ENCODE measurements around the gene CDKN1B. TPM values are rescaled to one million over a fixed set of nuclear protein-coding genes. Genes with fewer than 3 reads are reported as not detected.

CDKN1B gene
- total and polyA plus RNA-seq, 2 of the 13 experiments (the other 11 are each of a cell fraction or from before 2014, with no cell fraction given) = 20.1 to 37.2 TPM

GRCh38 chr12:12721176-12721751 lies 4.1 kb downstream of the CDKN1B start:
- CTCF ChIA-PET (ENCODE audit: low intra/inter-chr PET ratio, low total read pairs) = no interaction called here
- intact Hi-C loops (cut with micrococcal nuclease; ENCODE audit: unreplicated experiment) = no loop called here
- no peaks in the 10 kb centered on the region; a peak in 1 of 5 replicates for H3K27me3 ChIP-seq (ENCODE audit: control insufficient read depth in 1 of 2, insufficient read depth in 2 of 2, low read length in 2 of 2)

More at GRCh38 chr12:12721176-12721751, 4.1 kb downstream of the CDKN1B start:
- H4K20me1 ChIP-seq (ENCODE audit: insufficient read depth, low read length) = peaks cover 15% of the 10 kb centered on the region; the same call in 1 of the 2 replicates
- in situ Hi-C loops (cut with HindIII; ENCODE audit: extremely low pct_ligation_motif_present, low pct_unique_long_range_greater_than_20kb) = loop anchor here (25.0 kb wide), 1 partner anchor 634 kb away; no protein-coding TSS in a partner anchor
- POLR2A ChIA-PET = interaction anchor here (0.7 kb wide), 1 partner anchor 16 kb away, joined by 3 read pairs; no protein-coding TSS in a partner anchor
- H3K4me1 ChIP-seq (ENCODE audit: insufficient read depth, low read length) = peaks cover 39% of the 10 kb centered on the region
- H3K9ac ChIP-seq (ENCODE audit: insufficient read depth, low read depth, low read length) = peak overlapping the region; percentile 31; the same call in 1 of the 2 replicates
- no peak for ATAC-seq
- TF ChIP-seq KLF16 (CRISPR knock-in tag; IDR thresholded peaks at IDR 0.05) = 0 out of 4 replicates have a peak, but pooled peaks of 1 of the 2 experiments have one; percentile 23
- TF ChIP-seq CREM (IDR thresholded peaks at IDR 0.05) = peak; percentile 20; the same call in 1 of the 2 replicates
- no peak for TF ChIP-seq CREM (CRISPR knock-in tag; IDR thresholded peaks at IDR 0.05)
- TF ChIP-seq GFI1 (CRISPR knock-in tag; IDR thresholded peaks at IDR 0.05; ENCODE audit: borderline replicate concordance) = peak; percentile 49; the same call in 1 of the 2 replicates
- TF ChIP-seq TCF7 (IDR thresholded peaks at IDR 0.05; ENCODE audit: low read depth) = peak; percentile 51; the same call in 1 of the 2 replicates
- 0 out of 2 replicates have a peak, but pooled peaks have one; percentile 17 for TF ChIP-seq SP5 (CRISPR knock-in tag; IDR thresholded peaks at IDR 0.05; ENCODE audit: borderline replicate concordance, low read depth)
- no peak for TF ChIP-seq MEIS1 (CRISPR knock-in tag; IDR thresholded peaks at IDR 0.05; ENCODE audit: borderline replicate concordance)
- peak; percentile 50 for TF ChIP-seq RBM22 (optimal IDR thresholded peaks at IDR 0.05; ENCODE audit: low read length)
- peak; percentile 42; the same call in 1 of the 2 replicates for TF ChIP-seq SAP130 (CRISPR knock-in tag; IDR thresholded peaks at IDR 0.05; ENCODE audit: low read depth)
- no peak for TF ChIP-seq HNRNPH1 (optimal IDR thresholded peaks at IDR 0.05; ENCODE audit: low read depth, low read length)
- TF ChIP-seq BCL6 (CRISPR knock-in tag; IDR thresholded peaks at IDR 0.05) = peak; percentile 35; the same call in 1 of the 2 replicates
- TF ChIP-seq RBFOX2 (IDR thresholded peaks at IDR 0.05; ENCODE audit: low read depth, low read length) = 0 out of 2 replicates have a peak, but pooled peaks have one; percentile 3
- TF ChIP-seq ZMYM2 (CRISPR knock-in tag; IDR thresholded peaks at IDR 0.05) = no peak
- TF ChIP-seq GABPA (IDR thresholded peaks at IDR 0.05; ENCODE audit: low read depth, low read length) = no peak
- 0 out of 2 replicates have a peak, but pooled peaks have one; percentile 38 for TF ChIP-seq GABPA (CRISPR knock-in tag; IDR thresholded peaks at IDR 0.05; ENCODE audit: low read depth)
- TF ChIP-seq ASH2L (IDR thresholded peaks at IDR 0.05; ENCODE audit: insufficient read length, low read depth, low read length) = peak; percentile 22
- TF ChIP-seq CENPX (CRISPR knock-in tag; IDR thresholded peaks at IDR 0.05) = no peak
- no peak overlapping the region for H2AFZ ChIP-seq (ENCODE audit: low read length)
- WGBS (ENCODE audit: low lambda C conversion rate) = 11% methylated on average over 3 of the region's 3 CpGs
- no TSS peak for BruUV-seq (replicated peaks)
- peak overlapping the region; percentile 98 for H3K27ac ChIP-seq (ENCODE audit: extremely low read length, insufficient read depth, low read length)
- H3K79me2 ChIP-seq (ENCODE audit: insufficient read depth, low read length) = peaks cover 70% of the 10 kb centered on the region
- H3K36me3 ChIP-seq (replicated peaks in 1 of 2; ENCODE audit: control insufficient read depth in 1 of 2, insufficient read depth in 2 of 2, low read length in 2 of 2) = 0 out of 5 replicates have a peak, but pooled peaks cover 1 to 9% of the 10 kb centered on the region in 2 experiments
- FAIRE-seq = peak; percentile 12
- peak overlapping the region; percentile 89 for H3K4me2 ChIP-seq (ENCODE audit: low read depth, low read length)
- H3K4me3 ChIP-seq (replicated peaks in 1 of 3; ENCODE audit: insufficient read depth in 1 of 3, low read depth in 2 of 3, low read length in 3 of 3) = peak overlapping the region in 2 of 3 experiments; percentile 9 to 96; a peak in 3 of 6 replicates
- no peaks in the 10 kb centered on the region for H3K9me3 ChIP-seq (ENCODE audit: low read length)
- no peak for DNase-seq (ENCODE audit: low spot score)
